Measurements from ENCODE around the gene EXOC3L2.

The EXOC3L2 gene

GRCh38 chr19:45218426-45218825 is 26.8 kb downstream of the EXOC3L2 start:
- Histone ChIP-seq H3K4me3 (ENCODE audit: low read length) (no peak overlapping the region), H3K9me3 (replicated peaks; ENCODE audit: insufficient read depth, low read length) (no peaks in the 10 kb centered on the region), H2AFZ (ENCODE audit: low read length) (no peak overlapping the region), H3K4me1 (ENCODE audit: low read length) (no peaks in the 10 kb centered on the region), H3K79me2 (ENCODE audit: low read length) (no peaks in the 10 kb centered on the region), H3K36me3 (replicated peaks; ENCODE audit: insufficient read depth, low read length) (no peaks in the 10 kb centered on the region), H3F3A (ENCODE audit: insufficient read depth, low read length) (no peaks in the 10 kb centered on the region), H3K27me3 (replicated peaks; ENCODE audit: insufficient read depth, low read length) (peaks cover 87% of the 10 kb centered on the region), H3K4me2 (ENCODE audit: low read depth, low read length) (no peak overlapping the region), H3K9ac (ENCODE audit: low read length) (no peak overlapping the region), H3K27ac (ENCODE audit: low read length) (no peak overlapping the region), H4K20me1 (ENCODE audit: insufficient read depth, low read length) (no peaks in the 10 kb centered on the region), H3K9me2 (replicated peaks; ENCODE audit: insufficient read depth, low read length) (no peaks in the 10 kb centered on the region)
- no peak for DNase-seq
- TF ChIP-seq EZH2 (optimal IDR thresholded peaks at IDR 0.05; ENCODE audit: low read depth, low read length) (no peak), CTCF (IDR thresholded peaks at IDR 0.05; ENCODE audit: low read length) (no peak), EZH2phosphoT487 (IDR thresholded peaks at IDR 0.05; ENCODE audit: low read length) (no peak)

GRCh38 chr19:45217957-45218334 is 27.3 kb downstream of the EXOC3L2 start:
- H3K36me3 ChIP-seq (replicated peaks; ENCODE audit: insufficient read depth, low read length): no peaks in the 10 kb centered on the region
- H3K27me3 ChIP-seq (replicated peaks; ENCODE audit: insufficient read depth, low read length): peaks cover 82% of the 10 kb centered on the region
- no peaks in the 10 kb centered on the region for H3K4me1 ChIP-seq (ENCODE audit: low read length)
- H4K20me1 ChIP-seq (ENCODE audit: insufficient read depth, low read length): no peaks in the 10 kb centered on the region
- H2AFZ ChIP-seq (ENCODE audit: low read length): no peak overlapping the region
- H3F3A ChIP-seq (ENCODE audit: insufficient read depth, low read length): no peaks in the 10 kb centered on the region
- no peaks in the 10 kb centered on the region for H3K9me3 ChIP-seq (replicated peaks; ENCODE audit: insufficient read depth, low read length)
- H3K9ac ChIP-seq (ENCODE audit: low read length): no peak overlapping the region
- no peaks in the 10 kb centered on the region for H3K79me2 ChIP-seq (ENCODE audit: low read length)
- H3K27ac ChIP-seq (ENCODE audit: low read length): no peak overlapping the region
- no peak overlapping the region for H3K4me3 ChIP-seq (ENCODE audit: low read length)
- H3K9me2 ChIP-seq (replicated peaks; ENCODE audit: insufficient read depth, low read length): no peaks in the 10 kb centered on the region
- TF ChIP-seq EZH2phosphoT487 (IDR thresholded peaks at IDR 0.05; ENCODE audit: low read length): no peak
- TF ChIP-seq CTCF (IDR thresholded peaks at IDR 0.05; ENCODE audit: low read length): no peak
- no peak for TF ChIP-seq EZH2 (optimal IDR thresholded peaks at IDR 0.05; ENCODE audit: low read depth, low read length)
- H3K4me2 ChIP-seq (ENCODE audit: low read depth, low read length): no peak overlapping the region
- DNase-seq: no peak

GRCh38 chr19:45217193-45217956 is 27.8 kb downstream of the EXOC3L2 start:
- Histone ChIP-seq H3K36me3 (replicated peaks; ENCODE audit: insufficient read depth, low read length) (no peaks in the 10 kb centered on the region), H3K4me3 (ENCODE audit: low read length) (no peak overlapping the region), H3K9ac (ENCODE audit: low read length) (no peak overlapping the region), H3K79me2 (ENCODE audit: low read length) (no peaks in the 10 kb centered on the region), H4K20me1 (ENCODE audit: insufficient read depth, low read length) (no peaks in the 10 kb centered on the region), H3K9me2 (replicated peaks; ENCODE audit: insufficient read depth, low read length) (no peaks in the 10 kb centered on the region), H3K27ac (ENCODE audit: low read length) (no peak overlapping the region), H3K9me3 (replicated peaks; ENCODE audit: insufficient read depth, low read length) (no peaks in the 10 kb centered on the region), H3F3A (ENCODE audit: insufficient read depth, low read length) (no peaks in the 10 kb centered on the region), H3K4me2 (ENCODE audit: low read depth, low read length) (no peak overlapping the region), H3K4me1 (ENCODE audit: low read length) (no peaks in the 10 kb centered on the region), H2AFZ (ENCODE audit: low read length) (no peak overlapping the region), H3K27me3 (replicated peaks; ENCODE audit: insufficient read depth, low read length) (peaks cover 80% of the 10 kb centered on the region)
- DNase-seq: no peak
- no peak for TF ChIP-seq CTCF (IDR thresholded peaks at IDR 0.05; ENCODE audit: low read length)
- TF ChIP-seq EZH2 (optimal IDR thresholded peaks at IDR 0.05; ENCODE audit: low read depth, low read length): peak; percentile 37
